NK-92 treated with Interleukin-12 subunit alpha and Interleukin-12 subunit beta, amount 100 ng/mL, for 24 hours (cell line): ENCODE measurements around the gene MEPCE.

ENCODE experiments used
- DNase-seq: peaks from one replicate; lab custom pipeline; 2025; lab: John Stamatoyannopoulos, UW

The MEPCE gene

DNA sequence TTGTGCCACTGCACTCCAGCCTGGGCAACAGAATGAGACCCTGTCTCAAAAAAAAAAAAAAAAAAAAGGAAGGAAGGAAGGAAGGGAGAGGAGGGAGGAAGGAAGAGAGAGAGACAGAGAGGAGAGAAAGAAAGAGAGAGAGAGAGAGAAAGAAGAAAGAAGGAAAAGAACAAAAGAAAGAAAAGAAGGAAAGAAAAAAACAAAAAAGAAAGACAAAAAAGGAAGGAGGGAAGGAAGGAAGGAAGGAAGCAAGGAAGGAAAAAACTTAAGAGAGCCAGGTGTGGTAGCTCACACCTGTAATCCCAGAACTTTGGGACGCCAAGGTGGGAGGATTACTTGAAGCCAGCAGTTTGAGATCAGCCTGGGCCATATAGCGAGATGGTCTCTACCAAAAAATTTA, 35.2 kb downstream of the MEPCE start:
- DNase-seq = no peak

DNA sequence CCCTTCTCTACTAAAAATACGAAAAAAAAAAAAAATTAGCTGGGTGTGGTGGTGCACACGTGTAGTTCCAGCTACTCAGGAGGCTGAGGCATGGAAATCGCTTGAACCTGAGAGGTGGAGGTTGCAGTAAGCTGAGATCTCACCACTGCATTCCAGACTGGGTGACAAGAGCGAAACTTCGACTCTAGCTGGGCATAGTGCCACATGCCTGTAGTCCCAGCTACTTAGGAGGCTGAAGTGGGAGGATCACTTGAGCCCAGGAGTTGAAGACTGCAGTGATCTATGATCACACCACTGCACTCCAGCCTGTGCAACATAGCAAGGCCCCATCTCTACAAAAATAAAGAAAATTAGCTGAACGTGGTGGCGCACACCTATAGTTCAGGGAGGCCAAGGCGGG, 35.7 kb downstream of the MEPCE start:
- no peak for DNase-seq

DNA sequence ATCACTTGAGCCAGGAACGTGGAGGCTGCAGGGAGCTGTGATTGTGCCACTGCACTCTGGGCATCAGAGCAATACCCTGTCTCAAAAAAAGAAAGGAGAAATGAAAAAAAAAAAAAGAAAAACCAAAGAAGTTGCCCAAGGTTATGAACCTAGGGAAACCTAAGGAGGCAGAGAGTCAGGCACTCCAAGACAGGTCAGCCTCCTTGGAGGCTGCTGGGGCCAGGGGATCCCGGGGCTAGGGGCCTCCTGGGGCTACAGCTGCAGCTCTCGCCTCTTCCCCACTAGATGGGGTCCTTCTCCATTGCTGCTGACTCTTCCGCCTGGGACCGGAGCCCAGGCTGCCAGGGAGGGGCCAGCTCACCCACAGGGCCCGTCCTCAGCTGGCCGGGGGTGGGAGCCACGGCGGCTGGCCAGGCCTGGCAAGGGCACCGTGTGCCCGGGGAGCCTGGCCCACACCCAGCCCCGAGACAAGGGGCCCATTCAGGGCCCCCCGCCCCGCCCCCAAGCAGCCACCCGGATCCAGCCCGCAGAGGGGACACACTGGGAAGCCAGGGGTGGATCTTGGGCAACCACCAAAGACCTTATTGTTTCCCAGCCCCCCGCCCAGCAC, 36.2 kb downstream of the MEPCE start:
- DNase-seq = no peak

DNA sequence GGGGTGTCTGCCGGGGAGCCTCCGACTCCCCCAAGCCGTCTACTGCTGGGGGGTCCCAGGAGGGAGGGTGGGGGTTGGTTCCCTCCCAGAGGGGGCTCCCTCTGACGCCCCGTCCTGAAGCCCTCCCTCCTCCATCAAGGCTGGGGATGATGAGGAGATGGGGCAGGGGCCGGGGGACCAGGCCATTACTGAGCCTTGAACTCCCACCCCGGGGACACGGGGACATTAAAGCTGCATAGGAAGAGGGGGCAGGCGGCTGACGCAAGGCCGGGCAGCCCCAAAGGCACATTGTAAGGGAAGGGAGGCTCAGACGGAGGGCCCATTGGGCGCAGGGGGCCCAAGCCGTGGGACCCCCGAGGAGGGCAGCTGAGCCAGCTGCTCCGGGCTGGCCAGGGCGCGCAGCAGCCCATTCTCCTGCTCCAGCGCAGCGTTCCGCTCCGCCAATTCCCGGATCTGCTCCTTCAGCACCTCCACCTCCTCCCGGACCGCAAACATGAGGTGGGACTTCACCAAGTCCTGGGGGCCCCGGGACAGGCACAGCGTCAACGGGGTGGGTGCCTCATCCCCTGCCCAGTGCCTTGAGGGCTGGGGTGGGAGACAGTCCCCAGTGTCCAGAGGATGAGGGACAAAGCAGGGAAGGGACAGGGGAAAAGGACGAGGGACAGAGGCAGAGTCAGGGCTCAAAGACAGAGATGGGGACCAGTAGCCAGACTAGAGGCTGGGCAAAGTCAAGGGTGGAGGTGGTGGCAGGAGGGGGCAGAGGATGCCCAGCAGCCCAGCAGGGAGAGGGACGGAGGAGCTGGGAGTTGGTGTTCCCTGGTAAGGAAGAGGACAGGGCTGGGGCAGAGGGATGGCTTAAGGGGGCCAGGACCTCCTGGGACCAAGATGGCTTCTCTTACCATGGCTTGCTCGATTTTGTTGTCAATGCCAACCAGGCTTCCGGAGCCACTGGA, 37.3 kb downstream of the MEPCE start:
- DNase-seq = no peak

DNA sequence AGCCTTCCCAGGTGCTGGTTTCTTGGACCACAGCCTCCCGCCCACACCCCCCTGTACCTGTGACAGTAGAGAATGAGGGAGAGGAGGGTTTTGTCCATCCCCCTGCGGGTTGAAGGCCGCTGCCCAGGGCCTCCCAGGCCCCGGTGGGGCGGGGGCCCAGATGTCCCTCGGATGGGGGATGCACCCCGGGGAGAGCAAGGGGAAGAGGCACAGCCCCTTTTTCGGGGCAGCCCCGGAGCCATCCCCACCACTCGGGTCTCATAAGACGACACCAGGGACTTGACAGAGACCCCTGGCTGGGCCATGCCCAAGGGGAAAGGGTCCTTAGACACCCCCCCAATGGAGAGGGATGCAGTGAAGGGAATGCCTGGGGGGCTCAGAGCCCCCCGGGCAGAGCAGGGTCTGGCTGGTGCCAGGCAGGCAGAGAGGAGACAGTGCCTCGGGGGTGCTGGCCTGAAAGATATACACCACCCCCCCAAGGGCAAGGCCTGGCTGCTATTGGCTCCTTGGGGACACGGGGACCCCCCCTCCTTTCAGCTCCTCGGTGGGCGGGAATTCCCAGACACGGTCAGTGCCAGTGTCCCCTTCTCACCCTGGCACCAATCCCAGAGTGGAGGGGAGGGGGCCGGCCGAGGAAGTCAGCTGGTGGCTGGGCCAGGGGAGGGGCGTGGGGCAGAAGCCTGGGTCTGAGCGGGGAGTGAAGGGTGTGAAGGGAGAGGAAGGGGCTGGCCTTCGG, 38.2 kb downstream of the MEPCE start:
- DNase-seq = no peak

DNA sequence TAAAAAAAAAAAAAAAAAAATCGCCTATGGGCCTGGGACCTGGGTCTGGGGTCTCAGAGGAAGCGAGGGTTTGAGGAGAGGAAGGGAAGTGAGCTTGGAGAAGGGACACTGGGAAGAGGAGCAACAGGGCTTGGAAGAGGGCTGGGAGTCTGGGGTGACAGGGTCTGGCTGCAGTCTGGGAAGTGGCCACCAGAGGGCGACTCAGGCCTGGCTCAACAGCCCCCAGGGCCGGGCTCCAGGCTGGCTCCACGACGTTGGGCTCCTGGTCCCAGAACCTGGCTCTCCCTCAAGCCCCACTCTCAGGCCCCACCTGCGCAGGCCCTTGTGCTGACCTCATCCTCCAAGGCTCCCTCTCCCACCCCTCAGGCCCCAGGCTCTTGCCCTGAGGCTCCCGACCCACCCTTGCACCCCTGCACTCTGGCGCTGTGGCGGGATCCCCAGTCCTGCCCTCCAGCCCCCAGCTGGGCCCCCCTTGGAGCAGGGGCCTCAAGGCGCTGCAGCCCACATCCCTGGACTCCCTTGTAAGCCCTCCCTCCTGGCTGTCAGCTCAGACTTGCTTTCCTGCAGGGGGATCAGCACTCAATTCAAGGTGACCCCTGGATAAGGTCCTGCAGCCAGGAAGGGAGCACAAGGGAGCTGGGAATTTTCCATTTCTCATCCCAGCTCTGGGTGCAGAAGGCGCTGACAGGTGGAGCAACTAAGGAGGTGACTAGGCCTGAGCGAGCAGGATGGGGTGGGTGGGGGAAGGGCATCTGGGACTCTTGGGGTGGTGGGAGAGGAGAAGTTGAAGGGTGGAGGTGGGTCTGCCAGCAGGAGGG, 39.8 kb downstream of the MEPCE start:
- DNase-seq = peak; percentile 68

DNA sequence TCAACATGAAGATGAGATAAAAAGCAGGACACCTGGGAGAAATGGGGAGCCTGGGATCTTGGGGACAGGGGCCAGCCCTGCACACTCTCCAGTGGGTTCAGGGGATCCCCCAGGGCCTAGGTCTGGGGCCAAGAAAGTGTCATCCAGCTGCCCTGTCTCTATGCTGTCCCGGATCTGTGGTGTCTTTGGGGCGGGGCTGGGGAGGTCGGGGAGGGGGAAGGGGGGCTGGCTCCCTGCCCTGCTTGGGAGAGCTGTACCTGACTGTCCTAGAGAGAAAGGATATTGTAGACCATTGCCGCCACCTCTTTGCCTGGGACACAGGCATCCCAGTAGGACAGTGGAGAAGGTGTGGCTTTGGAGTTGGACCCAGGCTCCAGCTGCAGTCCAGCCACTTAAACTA, 41.4 kb downstream of the MEPCE start:
- DNase-seq = no peak

DNA sequence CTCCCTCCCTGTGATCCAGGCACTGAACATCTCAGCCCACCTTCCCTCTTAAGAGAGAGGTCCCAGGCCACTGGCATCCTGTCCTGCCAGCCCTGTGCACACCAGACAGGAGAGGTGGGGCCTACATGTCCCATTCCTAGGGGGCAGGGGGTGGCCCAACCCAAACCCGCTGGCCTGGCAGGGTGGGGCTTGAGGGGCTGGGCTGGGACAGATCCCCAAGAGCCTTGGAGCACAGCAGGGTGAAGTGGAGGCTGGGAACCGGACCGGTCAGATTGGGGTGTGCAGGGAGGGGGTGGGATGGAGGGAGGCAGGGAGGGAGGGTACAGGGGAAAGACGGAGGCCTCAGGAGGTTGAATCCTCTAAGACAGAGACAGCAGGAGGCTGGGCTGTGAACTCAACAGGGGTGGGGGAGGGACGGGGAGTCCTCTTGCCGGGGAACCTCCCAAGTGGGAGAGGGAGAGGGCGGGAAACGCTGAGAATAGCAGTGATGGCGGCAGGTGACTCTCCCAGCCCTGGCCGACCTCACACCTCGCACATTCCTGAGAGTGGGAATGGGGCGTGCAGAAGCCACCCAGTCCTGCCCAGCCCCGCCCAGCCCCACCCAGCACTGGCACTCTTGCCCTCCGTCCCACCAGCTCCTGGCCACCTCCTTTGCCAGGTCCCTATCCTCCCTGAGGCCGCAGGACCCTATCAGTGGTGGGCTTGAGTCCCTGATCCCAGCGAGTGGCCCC, 42.7 kb downstream of the MEPCE start:
- no peak for DNase-seq

DNA sequence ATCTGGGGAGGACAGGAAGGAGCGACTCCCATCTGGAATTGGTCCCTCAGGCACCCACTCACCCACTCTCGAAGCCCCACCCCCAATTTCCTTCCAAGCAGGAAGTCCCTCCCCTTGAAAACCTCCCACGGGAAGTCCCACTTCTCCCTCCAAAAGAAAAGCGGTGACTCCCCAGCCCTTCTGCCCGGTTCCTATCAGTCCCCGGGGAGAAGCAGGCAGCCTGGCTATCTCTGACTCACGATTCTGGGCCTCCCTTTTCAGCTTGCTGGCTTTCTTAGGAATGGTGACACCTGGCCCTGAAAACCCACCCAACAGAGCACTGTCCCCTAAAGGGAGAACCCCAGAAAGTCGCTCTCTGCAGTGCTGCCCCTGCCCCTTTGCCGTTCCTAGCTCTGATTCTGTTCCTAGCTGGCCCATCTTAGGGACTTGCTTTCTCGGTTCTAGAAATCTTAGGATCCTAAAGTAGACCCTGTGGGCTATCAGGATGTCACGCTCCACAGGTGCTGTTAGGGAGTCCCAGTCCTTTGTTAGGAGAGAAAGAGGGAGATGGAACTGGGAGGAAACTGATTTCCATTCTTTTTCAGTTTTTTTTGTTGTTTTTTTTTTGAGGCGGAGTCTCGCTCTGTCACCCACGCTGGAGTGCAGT, 43.3 kb downstream of the MEPCE start:
- DNase-seq = no peak

DNA sequence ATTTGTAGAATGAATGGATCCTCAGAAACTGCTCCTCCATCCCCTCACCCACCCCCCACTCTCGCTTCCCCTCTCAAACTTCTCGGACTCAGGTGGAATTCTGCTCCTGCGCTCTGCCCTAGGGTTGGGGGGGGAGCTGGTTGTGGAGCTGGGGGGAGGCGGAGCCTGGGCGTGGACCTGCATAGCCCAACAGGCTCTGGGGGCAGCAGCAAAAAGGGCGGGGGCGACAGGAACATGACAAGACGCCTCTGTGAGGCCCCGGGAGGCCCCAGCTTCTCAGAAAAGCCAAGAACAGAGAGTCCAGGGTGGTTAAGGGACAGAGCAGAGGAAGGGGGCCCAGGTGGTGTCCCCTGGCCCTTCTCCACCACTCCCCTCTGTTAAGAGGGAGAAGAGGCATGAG, 45.9 kb downstream of the MEPCE start:
- DNase-seq = no peak

DNA sequence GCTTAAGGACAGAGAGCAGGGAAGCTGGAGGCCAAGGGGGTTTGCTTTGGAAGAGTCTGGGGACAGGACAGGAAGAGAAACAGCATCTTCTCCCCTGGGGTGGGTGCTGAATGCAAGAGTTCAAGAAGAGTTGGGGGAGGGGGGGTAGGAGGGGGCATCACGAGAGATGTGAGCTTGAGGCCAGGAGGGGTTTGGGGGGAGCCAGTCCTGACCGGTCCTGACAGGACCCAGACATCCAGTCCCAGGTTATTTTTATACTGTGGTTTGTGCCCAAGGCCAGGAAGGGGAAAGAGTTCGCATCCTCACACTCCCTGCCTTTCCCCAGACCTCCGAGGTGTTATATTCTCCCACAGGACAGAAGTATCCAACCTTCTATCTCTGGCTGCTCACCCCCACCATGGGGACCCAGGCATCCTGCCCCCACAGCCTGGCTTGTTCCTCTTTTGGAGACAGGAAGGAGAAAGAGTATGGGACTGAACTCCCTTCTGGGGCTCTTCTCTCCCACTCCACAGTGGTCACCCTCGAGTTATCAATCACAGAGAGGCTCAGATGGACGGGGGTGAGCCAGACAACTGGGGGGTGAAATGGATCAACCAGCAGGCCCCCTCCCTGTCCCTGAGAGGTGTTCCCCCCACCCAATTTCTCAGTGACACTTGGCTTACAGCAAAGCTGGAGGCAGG, 46.6 kb downstream of the MEPCE start:
- DNase-seq = no peak

DNA sequence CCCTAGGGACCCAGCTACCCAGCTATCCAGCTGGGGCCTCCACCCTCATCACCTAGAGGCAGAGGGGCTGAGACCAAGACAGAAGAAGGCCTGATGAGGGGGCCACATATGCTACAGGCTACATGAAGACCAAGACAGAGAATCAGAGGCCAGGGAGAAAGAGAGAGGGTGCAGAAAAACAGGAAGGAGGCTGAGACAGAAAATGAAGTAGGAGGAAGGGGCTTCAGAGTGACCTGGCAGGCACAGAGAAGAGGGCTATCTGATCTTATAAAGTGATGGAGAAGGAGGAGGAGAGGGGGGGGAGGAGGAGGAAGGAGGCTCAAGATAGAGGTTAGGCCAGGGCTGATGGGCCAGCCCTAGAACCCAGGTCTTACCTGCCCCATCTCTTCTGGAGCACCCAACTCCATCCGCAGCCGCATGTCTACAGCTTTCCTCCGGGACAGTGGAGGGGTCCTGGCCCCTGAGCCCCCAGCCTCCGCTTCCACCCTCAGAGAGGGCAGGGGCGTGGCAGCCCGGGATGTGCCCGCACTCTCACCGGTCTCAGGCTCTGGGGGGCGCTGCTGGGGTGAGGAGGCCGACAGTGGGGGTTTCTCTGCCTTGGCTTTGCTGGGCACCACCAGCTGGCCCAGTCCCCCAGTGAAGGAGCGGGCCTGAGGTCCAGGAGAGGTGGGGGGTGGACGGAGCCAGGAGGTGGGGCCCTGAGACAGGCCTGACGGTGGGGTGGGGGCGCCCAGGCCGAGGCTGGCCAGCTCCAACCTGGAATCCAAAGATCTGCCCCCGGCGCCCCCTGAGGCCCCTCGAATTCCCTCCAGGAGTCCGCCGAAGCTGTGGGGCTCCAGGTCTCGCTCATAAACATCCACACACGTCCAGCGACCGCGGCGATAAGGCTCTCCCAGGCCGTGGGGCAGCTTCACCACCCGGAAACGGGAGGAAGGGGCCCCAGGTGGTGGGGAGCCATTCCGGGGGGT, 47.6 kb downstream of the MEPCE start:
- DNase-seq = peak; percentile 22

DNA sequence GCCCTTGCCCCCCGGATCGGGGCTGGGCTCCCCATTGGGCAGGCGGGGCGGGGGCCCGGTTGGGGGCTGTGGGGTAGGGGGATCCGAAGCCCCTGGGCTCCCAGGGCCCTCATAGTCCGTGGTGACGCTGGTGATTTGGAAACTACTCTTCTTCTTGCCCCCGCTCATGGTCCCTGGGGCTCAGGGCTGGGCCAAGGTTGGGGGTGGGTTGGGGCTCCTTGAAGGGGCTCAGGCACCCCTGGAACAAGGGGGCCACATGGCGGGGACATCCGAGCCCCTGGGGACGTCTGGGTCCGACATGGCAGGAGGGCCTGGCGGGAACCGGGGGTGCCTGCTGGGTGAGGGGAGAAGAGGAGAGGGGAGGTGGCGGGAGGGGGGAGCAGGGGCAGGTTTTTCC, 48.2 kb downstream of the MEPCE start:
- no peak for DNase-seq

DNA sequence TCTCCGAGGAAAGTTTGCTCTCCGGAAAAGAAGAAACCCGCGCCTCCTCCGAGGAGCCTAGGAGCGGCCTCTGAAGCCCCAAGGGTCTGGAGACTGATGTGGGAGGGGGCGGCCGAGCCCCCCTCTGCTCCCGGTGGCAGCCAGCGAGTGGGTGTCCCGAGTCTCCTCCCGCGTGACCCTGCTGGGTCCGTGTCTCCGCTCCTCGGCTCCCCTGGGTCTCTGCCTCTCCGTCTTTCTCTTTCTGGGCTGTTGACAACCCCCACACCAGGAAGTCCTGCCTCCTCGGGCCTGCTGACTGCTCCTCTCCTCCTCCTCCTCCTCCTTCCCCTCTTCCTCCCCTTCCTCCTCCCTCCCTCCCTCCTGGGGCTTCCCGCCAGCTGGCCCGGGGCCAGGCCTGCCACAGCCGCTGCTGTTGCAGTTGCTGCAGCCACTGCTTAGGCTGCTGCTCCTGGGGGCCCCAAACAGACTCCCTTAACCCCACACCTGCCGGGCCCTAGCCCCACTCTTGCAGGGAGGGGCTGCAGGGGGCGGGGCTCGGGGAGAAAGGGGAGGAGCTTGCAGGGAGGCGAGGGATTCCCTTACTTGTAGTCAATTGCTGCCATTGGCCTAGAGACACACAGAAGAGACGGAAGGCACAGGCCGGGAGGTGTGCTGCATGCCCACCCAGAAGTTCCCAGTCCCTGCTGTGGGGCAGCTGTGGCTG, 49.5 kb downstream of the MEPCE start, which contains the start of gene TSC22D4:
TSS of gene TSC22D4 (minus strand) at position 257 of the 703 bp plus-strand sequence. CDS start 1,176 bp downstream, outside the sequence.
- DNase-seq = peak; percentile 89

DNA sequence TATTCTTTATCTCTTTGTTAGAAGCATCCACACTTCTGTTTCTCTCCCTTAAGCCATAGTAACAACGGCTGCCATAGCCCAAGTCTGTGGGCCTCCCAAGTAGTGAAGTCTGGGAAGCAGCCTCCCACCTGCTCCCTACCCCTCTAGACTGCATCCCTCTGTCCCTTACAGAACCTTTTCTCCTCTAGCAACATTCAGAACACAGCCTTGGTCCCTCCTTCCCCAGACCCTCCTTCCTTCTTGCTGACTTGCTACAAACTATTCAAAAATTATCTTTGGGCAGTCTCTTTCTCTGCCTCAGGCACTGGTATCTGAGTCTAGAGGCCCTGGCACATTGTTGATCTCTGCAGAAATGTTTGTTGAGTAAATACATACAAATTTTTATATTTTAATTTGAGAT, 51.8 kb downstream of the MEPCE start:
- no peak for DNase-seq

DNA sequence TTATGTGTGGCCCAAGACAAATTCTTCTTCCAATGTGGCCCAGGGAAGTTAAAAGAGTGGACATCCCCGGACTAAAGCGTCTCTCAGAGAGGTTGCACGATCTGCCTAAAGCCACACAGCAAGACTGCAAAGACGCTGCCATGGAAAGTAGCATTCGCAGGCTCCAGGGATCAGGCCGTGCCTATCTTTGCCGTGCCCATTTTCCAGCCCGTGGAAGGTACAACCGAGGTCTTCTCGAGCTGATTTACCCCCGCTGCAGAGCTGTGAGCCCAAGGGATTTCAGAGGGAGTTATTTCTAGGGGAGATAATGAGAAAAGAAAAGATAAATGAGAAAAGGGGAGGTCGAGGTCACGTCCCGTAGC, 53.1 kb downstream of the MEPCE start:
- no peak for DNase-seq

DNA sequence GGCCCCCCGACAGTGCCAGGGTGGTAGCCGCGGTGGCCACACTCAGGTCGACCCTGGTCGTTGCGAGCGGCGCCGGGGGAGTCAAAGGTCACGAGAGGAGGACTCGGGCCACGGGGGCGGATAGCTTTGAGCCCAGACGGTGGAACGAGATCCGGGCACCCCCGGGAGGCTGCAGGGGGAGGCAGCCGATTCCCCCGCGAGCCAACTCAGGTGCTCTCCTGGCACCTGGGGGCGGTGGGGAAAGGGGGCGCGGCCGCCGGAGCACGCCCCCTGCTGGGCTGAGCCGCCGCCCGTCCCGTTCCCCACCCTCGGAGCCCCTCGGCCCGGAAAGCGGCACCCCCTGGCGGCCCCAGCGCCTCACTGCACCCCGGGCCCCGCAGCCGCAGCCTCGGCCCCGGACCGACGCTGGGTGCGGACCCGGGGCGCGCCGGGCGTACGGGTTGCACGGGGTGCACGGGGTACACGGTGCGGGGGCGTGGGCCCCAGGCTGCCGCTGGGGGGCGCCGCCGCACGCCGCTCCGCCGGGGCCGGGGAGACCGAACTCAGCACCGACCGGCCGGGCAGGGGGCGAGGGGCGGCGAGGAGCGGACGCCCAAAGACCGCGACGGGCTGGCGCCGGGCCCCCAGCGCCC, 53.6 kb downstream of the MEPCE start:
- DNase-seq = peak; percentile 31
